HG02885 (cell line): ENCODE data around the gene MAD1L1.

ENCODE experiments used
- ATAC-seq: cut with Tn5 transposase; IDR thresholded peaks from one replicate; pipeline ENCODE4 v1.9.1; 2021; ENCODE audit warnings: mild to moderate bottlenecking; ENCODE audit not compliant: unreplicated experiment, poor library complexity

The MAD1L1 gene

DNA sequence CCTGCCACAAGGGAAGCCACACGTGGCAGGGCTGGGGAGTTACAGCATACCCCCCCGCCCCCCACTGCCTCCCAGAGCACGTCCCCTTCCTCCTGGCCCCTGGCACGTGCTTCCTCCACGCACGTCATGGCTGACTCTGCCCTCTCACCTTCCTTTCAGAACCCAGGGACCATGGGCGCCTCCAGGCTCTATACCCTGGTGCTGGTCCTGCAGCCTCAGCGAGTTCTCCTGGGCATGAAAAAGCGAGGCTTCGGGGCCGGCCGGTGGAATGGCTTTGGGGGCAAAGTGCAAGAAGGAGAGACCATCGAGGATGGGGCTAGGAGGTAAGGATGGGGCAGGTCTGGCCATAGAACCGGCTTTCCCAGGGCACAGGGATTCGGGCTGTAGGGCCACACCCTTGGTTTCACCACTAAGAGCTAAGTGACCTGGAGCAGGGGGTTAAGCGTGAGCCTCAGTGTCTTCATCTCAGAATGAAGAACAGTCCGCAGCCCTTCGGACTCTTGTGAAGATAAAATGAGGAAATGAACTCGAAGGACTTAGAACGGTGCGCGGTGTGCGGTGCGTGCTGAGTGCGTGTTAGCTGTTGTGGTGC is 11.8 kb upstream of the MAD1L1 start:
- ATAC-seq = no peak

DNA sequence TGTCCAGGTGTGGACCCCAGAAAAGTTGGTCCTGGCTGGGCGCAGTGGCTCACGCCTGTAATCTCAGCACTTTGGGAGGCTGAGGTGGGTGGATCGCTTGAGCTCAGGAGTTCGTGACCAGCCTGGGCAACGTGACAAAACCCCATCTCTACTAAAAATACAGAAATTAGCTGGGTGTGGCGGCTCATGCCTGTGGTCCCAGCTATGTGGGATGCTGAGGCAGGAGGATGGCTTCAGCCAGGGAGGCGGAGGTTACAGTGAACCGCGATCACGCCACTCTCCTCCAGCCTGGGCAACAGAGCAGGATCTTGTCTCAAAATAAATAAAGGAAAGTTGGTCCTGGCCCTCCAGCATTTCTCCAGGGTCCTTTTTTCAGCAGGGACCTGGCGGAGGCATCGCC is 10.7 kb upstream of the MAD1L1 start:
- no peak for ATAC-seq

DNA sequence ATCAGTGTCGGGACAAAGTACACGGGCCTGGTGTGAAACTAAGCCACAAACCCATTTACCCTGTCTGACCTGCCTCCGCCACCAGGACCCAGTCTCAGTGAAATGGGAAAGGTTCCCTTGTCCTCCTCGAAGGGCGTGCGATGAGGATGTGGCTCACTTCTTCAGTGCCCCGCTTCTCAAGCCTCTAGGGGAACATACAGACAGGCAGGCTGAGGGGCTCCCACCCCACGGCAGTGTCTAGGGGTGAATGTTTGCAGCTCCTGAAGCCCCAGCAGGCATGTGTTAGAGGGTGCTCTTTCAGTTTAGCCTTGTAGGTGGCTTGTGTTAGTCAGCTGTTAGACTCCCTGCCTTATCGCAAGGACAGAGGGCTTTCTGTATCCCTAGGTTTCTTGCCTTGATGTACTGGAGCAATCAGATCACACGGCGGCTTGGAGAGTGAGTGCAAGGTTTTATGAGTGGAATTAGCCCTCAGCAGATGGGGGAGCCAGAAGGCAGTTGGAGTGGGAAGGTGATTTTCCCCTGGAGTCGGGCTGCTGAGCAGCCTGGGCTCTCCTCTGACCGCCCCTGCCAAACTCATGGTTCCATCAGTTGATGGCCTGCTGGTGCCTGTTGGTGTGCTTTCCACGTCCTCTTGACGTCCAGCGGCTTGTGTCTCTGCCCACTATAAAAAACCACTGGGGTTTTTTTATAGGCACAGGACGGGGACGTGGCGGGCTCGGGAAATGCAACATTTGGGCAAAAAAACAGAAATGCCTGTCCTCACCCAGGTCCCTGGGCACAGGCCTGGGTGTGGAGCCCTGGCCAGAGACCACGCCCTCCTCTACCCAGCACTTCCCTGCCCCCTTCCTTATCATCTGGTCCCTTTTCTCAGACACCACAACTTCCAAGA is 10.0 kb upstream of the MAD1L1 start:
- no peak for ATAC-seq

DNA sequence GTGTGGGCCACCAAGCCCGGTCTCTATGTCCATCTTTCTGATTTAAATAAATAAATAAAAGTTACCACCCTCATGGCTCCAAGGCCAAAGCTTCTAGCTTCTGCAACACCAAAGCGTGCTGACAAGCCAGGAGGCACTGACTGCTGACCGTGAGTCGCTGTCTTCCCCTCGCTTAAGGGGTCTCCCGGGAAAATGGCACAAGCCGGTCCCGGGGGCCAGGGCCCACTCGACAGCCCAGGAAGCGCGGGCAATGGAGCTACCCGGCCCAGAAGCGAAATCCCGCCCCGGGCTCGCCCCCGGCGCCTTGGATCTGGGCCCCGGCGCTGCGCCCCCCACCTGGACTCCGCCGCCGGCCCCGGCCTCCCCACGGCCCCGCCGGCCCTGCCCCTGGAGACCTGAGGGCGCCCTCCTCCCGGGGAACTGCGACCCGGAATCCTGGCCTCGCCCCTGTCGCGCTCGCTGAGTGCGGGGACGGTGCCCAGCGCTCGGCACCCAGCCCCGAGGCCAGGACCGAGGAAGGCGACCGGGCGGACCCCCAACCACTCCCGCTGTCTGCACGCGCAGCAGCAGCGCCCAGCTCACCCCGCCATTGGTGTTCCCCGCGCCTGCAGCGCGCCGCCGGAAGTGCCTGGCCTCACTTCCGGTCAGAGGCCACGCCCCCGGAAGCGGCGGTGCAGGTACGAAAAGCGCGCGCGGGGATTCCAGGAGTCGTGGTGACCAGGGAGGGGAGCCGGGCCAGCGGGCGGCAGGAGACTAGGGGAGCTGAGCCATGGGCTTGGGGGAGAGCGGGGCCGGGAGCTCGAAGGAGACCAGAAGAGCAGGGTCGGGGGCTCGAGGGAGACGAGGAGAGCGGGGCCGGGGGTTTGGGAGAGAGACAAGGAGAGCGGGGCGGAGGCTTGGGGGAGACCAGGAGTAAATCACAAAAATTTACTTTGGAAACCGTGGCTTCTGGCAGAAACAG is 9.1 kb upstream of the MAD1L1 start, which contains the start of the genes MRM2 and NUDT1:
Gene MRM2 (minus strand): TSS at position 626 of the 961 bp plus-strand sequence. CDS start 36 bp downstream, at position 590.
Gene NUDT1 (plus strand): TSS at position 647 of the 961 bp plus-strand sequence. CDS start 2,349 bp downstream, outside the sequence.
- ATAC-seq = peak; percentile 80

DNA sequence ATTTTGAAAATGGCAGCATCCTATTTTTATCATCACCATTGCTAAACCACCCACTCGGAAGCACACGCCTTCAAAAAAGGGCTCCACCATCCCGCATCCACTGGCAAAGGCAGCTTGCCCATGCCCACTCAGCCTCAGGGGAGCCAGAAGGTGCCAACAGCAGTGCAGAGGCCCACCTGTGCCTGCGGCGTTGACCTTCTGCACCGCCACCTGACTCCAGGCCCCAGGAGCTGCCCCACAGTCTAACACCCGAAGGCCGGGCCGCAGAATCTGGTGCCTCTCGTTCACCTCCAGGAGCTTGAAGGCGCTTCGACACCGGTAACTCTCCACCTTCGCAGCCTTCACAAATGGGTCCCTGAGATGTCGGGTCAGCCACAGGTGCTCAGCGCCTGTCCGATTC is 6.5 kb upstream of the MAD1L1 start:
- ATAC-seq = no peak

DNA sequence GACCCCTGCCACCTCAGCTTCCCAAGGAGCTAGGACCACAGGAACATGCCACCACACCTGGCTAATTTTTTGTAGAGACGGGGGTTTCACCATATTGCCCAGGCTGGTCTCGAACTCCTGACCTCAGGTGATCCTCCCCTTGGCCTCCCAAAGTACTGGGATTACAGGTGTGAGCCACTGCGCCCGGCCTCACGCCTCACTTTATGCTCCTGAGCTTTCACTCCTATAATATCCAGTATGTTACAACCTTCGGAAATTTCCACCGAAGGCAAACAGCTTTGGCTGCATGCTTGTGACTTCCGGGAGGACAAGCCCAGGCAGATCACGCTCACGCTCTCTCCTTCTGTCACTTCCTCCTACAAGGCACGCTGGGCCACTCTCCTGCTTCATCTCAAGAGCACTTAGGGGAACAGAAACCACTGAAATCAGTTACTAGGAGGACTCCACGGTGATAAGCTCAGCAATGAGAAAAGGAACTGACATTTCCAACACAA is 4.4 kb upstream of the MAD1L1 start:
- peak; percentile 60 for ATAC-seq

DNA sequence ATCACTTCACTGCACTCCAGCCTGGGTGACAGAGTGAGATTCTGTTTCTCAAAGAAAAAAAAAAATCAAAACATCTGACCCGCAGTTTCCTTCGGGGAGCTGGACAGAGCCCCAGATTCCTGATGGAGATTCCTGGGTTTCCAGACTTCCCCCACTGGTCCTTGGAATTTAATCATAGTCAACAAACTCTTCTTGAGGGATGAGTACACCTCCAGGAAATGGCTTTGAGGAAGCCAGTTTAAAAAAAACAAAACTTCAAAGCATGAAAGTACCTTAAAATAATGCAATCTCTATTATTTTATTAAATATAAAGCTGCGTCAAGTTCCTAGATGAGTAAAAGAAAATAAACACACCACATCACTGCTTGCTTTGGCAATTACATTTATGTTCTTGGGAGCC is 1.2 kb upstream of the MAD1L1 start:
- no peak for ATAC-seq

DNA sequence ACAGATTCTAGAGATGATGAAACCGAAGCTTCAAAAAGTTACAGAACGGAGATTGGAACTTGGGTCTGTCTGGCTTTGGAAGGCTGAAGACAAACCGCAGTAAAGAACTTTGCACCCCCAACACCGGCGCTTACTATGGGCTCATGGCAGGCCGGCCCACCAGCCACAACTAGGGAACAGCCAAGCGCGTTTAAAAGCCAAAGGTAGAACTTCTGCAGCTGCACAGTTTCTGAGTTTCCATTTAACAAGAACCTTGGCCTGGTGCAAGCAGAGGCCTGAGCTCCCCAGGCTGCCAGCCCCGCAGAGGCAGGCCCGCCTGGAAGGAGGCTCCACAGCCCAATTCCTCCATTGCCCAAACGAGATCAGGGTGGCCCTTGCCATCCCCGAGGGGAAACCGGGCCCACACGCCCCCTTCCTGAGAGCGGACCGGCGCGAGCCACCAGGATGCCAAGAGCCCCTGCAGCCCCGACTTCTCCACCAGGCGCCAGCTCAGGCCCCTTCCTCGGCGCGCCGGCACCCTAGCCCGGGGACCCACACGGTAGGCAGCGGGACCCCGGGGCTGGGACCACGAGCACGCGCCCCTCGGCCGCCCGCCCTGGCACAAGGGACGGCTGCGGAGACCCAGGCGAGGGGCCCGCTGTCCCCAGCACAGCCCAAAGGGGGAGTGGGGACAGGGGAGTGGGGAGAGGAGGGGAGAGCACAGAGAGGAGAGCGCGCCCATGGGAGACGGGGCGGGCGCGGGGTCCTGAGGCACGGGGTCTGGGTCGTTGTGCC is 566 bp downstream of the MAD1L1 start:
- ATAC-seq = peak; percentile 33

DNA sequence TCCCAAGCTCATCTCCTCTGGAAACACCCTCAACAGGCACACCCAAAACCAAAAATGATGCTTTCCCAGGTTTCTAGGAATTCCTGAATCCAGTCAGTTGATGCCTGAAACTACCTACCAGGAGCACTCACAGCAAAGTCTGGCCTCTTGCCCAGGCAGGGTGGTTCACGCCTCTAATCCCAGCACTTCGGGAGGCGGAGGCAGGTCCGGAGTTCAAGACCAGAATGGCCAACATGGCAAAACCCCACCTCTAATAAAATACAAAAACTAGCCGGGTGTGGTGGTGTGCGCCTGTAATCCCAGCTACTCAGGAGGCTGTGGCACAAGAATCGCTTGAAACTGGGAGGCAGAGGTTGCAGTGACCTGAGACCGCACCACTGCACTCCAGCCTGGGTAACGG is 1.9 kb downstream of the MAD1L1 start:
- ATAC-seq = no peak

DNA sequence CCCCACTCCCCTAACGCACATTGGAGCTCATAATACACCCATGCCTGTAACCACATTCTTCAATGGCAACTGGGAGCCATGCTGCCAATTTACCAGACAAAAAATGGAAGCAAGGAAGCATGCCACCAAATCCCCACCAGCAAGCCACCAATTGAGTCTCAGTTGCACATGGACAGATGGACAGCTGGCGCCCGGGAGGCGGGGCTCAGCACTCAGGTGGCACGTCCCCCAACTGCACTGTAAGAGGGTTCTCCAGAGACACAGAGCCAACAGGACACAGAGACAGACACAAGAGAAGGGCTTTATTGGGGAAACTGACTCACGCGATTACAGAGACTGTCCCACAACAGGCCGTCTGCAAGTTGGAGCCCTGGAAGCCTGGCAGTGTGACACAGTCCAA is 2.5 kb downstream of the MAD1L1 start:
- no peak for ATAC-seq

DNA sequence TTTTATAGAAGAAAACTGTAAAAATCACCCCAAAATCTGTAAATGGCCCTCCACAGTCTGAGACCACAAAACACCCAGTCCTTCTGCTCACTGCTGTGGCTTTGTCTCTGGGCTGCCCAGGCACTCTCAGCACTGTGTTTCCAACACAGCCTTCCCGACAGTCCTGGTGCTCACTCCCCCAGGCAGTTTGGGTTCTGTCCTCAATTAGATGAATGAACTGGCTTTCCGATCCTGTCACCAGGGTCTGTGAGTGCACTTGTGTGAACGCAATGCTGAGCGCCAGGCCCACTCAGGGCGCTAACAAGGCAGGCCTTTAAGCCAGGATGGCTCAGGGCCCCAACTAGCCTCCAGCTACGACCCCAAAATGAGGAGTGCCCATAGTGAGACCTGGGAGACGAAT is 3.3 kb downstream of the MAD1L1 start:
- ATAC-seq = no peak

DNA sequence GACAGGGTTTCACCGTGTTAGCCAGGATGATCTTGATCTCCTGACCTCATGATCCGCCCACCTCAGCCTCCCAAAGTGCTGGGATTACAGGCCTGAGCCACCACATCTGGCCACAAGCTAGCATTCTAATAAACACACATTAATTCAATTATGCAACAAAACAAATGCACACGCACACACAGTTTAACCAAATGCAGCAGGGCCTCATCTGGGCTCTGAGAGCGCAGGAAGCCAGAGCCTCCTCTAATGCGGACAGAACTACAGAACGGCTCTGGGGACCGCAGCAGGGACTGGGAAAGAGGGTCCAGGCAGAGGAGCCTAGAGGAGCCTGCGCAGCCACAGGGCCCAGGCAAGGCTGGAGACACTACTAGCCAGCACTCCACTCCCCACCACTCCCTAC is 3.8 kb downstream of the MAD1L1 start:
- no peak for ATAC-seq

DNA sequence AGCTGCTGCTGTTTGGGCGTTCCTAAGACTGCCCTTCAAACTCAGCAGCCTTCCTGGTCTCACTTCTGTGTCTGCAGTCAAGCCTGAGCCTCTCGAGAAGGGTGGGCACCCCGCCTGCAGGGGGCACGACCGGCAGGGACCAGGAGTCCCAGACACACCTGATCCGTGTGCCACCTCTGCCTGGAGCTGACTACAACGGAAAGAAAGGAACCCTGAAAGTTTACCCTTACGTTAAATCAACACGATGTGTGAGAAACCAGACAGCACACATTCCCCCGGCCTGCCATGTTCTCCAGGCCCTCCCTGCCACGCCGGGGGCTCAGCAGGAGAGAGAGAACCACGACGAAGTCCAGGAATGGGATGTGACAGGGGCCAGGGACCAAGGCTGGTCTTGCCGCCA is 5.0 kb downstream of the MAD1L1 start:
- ATAC-seq = no peak

DNA sequence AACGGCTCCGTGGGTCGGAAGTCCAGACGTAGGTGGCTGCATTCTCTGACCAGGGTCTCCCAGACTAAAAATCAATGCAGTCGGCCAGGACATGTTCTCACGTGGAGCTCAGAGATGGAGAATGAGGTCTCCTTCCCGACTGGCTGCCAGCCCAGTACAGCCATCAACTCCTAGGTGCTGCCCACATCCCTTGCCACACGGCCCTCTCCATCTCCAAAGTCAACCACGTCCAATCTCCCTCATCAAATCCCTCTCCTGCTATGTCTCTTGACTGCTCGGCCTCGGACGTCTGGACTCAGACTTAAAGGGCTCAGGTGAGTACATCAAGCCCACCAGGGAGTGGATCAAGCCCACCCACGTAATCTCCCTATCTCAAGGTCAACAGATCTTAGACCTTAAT is 6.9 kb downstream of the MAD1L1 start:
- ATAC-seq = no peak

DNA sequence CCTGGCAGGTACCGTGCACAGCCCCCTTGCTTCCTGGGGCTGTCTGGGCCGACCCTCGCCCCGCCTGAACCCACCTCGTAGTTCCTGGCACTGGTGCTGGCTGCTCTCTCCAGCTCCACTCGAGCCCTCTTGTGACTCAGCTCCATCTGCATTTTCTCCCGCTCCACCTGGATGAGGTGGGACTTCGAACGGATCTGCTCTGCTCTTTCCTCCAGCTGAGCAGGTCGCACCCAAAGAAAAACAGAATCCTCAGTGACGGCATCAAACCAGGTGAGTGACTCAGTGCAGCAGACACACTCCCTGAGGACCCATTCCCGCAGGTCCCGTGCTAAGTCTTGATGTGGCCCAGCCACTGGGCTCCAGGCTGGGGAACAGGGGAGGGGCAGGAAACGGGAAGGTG is 7.4 kb downstream of the MAD1L1 start:
- ATAC-seq = no peak

DNA sequence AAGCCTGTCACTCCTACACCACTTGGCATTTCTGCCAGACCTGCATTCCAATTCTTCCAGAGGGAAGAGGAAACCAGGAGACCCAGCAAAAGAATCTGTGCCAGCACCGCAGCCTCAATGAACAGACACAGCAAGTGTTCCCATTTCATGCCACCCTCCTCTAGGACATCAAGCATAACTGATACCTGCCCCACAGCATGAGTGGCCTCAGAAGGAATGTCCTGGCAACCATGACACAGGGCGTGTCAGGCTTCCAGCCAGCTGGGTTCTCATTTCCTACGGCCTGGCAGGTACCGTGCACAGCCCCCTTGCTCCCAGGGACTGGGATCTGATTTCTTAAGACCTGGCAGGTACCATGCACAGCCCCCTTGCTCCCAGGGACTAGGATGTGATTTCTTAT is 7.8 kb downstream of the MAD1L1 start:
- no peak for ATAC-seq

DNA sequence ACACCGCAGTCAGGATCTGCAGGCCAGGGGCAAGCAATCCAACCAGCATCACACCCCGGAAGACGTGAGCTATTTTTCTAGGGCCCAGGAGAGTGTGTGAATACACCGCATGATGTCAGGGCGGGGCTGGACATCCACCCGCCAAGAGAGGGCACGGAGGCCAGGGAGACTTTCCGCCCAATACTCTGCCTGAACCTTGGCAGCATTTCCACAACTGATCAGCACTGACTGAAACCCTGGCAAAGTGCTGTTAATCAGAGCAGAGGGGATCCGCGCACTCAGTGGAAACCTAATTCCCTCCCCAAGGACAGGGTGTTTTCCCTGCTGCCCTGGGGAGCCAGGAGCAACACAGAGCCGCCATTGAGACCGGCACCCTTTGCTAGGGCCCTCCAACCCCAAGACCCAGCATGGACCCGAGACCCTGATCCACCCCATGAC is 8.2 kb downstream of the MAD1L1 start:
- ATAC-seq = no peak

DNA sequence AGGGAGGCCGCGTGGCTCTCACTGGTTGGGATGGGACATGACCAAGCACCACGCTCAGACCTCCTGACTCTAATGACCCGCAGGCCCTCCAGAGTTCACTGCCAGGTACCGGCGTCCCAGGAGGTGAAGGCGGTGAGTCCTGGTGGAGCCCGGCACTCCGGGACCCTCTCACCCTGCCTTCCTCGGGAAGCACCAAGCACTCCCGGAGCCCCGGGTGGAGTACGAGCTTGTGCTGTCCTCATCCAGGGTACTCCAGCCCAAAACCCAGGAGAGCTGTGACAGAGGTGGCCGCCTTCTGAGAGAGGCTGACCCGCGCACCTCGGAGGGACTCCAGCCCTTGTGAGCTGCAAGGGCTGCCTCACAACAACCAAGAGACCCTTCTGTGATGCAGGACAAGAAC is 9.4 kb downstream of the MAD1L1 start:
- no peak for ATAC-seq

DNA sequence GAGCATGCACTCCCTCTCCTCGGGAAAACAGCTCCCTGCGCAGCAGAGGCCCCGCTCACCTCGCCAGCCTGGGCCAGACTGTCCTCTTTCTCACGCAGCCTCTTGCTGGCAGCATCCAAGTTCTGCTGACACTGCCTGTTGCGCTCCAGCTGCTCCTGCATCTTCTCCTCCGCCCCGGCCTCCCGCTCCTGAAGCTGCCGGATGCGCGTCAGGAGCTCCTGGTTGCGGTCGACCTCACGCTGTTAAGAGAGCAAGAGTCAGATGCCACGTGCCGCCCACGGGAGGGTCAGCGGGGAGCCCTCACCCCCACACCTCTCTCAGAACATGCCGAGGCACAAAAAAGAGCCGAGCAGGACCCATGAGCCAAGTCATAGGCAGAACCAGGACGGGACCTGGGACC is 10.2 kb downstream of the MAD1L1 start:
- ATAC-seq = no peak

DNA sequence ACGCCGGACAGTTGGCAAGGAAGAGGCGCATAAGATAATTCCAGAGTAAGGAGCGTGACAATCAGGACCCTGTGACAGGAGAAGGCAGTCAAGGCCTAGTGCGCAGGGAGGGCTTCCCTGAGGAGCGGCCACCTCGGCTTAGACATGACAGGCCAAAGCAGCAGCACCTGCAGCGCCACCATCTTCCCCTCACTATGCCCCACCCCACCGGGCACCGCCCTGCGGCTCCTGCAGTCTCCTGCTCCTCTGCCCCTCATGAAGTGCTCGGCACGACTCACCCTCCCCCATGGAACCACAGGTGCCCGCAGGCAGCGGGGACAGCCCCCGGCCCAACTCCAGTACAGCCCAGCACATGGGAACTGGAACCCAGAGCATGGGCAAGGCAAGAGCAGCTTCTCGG is 11.8 kb downstream of the MAD1L1 start:
- no peak for ATAC-seq
